NCI-H1105 (cell line): ENCODE data around the gene LRP2BP.

Experiments used
- DNase-seq: peaks from one replicate; lab custom pipeline; 2025; lab: John Stamatoyannopoulos, UW

Gene LRP2BP

GRCh38 chr4:185395238-185395955, at the start of gene LRP2BP:
LRP2BP (minus strand) TSS chr4:185395924; CDS start chr4:185378186, 17,738 bp downstream.
- peak; percentile 47 for DNase-seq

GRCh38 chr4:185445209-185445608, 49.5 kb upstream of the LRP2BP start:
- no peak for DNase-seq

- no peak for DNase-seq
Measured at GRCh38 chr4:185441479-185441878, 45.8 kb upstream of the LRP2BP start.

GRCh38 chr4:185437809-185438208, 42.1 kb upstream of the LRP2BP start:
- no peak for DNase-seq

GRCh38 chr4:185435466-185435865, 39.7 kb upstream of the LRP2BP start:
- DNase-seq: no peak

- no peak for DNase-seq
Measured at GRCh38 chr4:185429660-185430059, 33.9 kb upstream of the LRP2BP start.

- no peak for DNase-seq
Measured at GRCh38 chr4:185426960-185427688, 31.4 kb upstream of the LRP2BP start.

GRCh38 chr4:185425647-185426352, 30.1 kb upstream of the LRP2BP start, which contains the start of gene UFSP2:
UFSP2 (minus strand) TSS chr4:185425964; CDS start chr4:185425868, 96 bp downstream.
- DNase-seq: peak; percentile 60

GRCh38 chr4:185424905-185425646, 29.4 kb upstream of the LRP2BP start:
- DNase-seq: no peak

GRCh38 chr4:185421366-185422124, 25.8 kb upstream of the LRP2BP start:
- DNase-seq: no peak

- no peak for DNase-seq
Measured at GRCh38 chr4:185416955-185417354, 21.2 kb upstream of the LRP2BP start.

- DNase-seq: no peak
Measured at GRCh38 chr4:185412412-185412811, 16.7 kb upstream of the LRP2BP start.

- DNase-seq: no peak
Measured at GRCh38 chr4:185411849-185412248, 16.1 kb upstream of the LRP2BP start.

GRCh38 chr4:185408432-185408831, 12.7 kb upstream of the LRP2BP start:
- no peak for DNase-seq

GRCh38 chr4:185405296-185405999, 9.7 kb upstream of the LRP2BP start:
- DNase-seq: no peak

- DNase-seq: peak; percentile 11
Measured at GRCh38 chr4:185404031-185404430, 8.3 kb upstream of the LRP2BP start.

GRCh38 chr4:185399466-185399865, 3.7 kb upstream of the LRP2BP start:
- no peak for DNase-seq

- DNase-seq: no peak
Measured at GRCh38 chr4:185398618-185399017, 2.9 kb upstream of the LRP2BP start.

- peak; percentile 2 for DNase-seq
Measured at GRCh38 chr4:185396724-185397385, 1.1 kb upstream of the LRP2BP start, which contains the start of gene ANKRD37. ANKRD37 (plus strand) TSS chr4:185396841; CDS start chr4:185396924, 83 bp downstream.
